ENCODE data around the gene CYFIP1.

The CYFIP1 gene

DNA sequence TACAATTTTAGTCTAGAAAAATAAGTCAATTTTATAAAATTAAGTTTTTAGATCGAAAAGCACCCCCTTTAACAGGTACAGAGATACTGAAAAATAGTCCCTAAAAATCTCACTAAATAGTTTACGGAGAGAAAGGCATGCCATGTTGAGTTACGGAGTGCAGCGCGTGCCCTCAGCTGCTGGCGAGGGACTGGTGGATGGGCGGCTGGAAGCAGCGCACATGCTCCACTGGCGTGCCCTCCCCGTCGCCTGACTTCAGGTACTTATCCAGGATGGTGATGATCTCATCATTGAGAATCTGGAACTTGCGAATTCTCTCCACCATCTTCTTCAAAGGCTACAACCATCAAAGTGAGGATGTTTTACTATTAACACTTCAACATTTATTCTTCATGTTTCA lies 110.3 kb downstream of the CYFIP1 start:
- no peak for DNase-seq (ENCODE audit: low spot score)

DNA sequence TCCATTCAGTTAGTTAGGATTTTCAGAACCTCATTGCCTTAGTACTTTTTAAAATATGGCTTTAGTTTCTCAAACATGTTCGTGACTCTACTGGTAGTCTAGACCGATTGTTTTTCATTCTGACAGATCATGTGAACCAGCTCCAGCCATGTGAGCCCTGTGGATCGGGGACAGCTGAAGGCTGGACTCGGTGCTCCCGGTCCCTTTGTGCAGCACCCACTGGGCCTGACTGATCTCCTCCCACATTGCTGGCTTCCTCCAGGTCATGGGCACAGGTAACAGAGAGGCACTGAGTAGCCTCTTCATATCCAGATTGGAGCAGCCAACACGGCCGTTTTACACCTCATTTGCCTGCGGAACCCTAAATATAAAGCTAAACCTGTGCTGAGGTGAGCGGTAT lies 111.2 kb downstream of the CYFIP1 start:
- DNase-seq (ENCODE audit: low spot score): no peak

DNA sequence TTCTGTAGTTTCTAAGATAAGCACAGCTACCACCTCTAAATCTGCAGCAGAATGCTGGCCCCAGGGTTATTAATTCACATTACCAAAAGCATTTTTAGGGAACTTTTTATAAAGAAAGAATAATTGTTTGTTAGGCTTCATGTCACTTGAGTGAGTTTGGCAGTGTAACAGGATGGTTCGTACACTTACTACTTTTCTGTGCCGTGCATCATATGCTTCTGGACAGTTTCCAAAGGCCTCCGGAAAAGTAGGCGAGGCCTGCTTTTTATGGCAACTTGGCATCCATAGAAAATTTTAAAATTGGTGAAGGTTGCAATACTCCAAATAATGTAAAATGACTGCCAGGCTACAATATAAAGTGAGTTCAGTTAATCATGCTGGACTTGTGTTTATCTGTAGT lies 111.7 kb downstream of the CYFIP1 start:
- peak; percentile 21 for DNase-seq (ENCODE audit: low spot score)

GRCh38 chr15:22867886-22868285 lies 112.3 kb downstream of the CYFIP1 start:
- DNase-seq (ENCODE audit: low spot score): no peak

GRCh38 chr15:22866079-22866478 lies 114.1 kb downstream of the CYFIP1 start:
- DNase-seq (ENCODE audit: low spot score): no peak

DNA sequence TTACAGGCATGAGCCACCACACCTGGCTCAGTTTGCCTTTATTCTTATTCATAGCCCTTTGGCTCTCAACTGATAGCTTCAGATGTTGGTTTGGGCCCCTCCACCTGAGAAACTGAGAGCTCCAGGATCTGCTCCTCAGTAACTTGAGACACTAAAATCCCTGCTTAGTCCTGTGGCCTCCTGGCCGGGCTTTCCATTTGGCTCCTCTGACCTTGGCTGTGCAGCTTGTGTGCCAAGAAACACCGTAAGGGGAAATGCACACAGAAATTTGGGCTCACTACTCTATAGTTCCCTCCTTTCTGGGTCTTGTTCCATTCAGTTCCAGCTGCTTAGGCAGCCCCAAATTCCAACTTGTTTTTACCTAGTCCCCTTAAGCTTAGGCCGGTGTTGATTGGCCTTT lies 116.8 kb downstream of the CYFIP1 start:
- DNase-seq (ENCODE audit: low spot score): no peak

DNA sequence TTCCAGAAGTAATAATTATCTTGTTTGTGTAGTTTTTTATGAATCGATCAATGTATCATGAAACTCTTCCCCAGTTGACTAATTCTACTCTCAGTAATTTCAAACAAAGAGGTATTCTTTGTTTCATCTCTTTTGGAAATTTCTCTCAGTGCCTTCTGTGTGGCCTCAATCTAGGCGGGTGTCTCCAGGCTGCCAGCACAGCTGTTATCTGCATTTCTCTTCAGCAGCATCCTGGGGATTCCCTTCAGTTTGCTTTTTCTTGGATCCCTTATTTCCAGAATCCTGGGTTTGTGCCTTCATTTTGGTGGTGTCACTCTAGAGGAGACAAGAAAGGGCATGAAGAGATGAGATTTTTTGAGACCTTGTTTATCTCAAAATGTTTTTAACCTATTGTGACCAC lies 119.0 kb downstream of the CYFIP1 start:
- peak; percentile 14 for DNase-seq (ENCODE audit: low spot score)

DNA sequence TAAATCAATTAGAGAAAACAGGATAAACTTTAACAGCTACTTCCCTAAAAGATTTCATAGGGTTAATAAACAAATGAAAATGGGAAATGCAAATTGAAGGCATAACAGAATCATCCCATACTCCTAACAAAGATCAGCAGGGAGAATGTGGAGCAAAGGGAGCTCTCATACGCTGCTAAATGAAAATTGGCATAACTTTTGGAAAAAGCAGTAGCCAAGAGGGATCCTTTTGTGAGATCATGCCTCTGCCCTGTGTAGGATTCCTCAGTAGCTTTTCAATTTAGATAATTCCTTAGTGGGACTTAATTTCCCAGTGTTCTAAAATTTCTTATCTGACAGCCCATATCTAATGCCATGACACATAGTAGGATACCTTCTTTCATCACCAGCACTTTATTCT lies 123.5 kb downstream of the CYFIP1 start:
- DNase-seq (ENCODE audit: low spot score): no peak

DNA sequence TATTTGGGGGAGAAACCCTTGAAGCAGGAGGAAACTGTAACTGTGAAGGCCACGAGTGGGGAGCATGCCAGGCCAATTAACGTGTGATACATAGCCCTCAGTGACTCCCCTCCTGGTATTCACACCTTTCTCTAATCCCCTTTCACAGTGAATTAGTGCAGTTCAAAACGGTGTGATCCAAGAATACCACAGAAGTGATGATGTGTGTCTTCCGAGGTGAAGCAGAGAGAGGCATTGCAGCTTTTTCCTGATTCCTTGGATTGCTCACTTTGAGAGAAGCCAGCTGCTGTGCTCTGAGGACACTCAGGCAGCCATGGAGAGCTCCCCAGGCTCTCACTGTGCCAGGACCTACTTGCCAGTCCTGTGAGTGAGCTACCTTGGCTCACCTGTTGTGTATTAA lies 124.4 kb downstream of the CYFIP1 start:
- DNase-seq (ENCODE audit: low spot score): no peak

- no peak for DNase-seq (ENCODE audit: low spot score)
Measured at GRCh38 chr15:22851513-22851912, 128.7 kb downstream of the CYFIP1 start.

- no peak for DNase-seq (ENCODE audit: low spot score)
Measured at GRCh38 chr15:22850055-22850454, 130.1 kb downstream of the CYFIP1 start.

DNA sequence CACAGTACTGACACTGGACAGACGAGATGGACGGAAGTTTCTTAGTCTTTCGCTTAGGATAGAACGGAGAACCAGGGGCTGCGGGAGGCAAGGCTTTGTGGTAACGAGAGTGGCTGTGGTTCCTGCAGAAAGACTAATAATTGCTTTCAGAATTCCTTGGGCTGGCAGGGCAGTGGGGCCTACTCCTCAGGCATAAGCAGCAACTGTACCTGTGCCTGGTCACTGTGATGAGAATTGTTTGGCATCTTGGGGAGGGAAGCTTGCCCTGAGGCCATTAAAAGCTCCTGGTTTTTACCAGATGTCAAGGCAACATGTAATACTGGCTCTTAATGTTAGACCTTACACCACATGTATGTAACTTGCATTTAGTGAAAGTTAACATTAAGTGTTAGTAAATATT lies 134.1 kb downstream of the CYFIP1 start:
- no peak for DNase-seq (ENCODE audit: low spot score)

DNA sequence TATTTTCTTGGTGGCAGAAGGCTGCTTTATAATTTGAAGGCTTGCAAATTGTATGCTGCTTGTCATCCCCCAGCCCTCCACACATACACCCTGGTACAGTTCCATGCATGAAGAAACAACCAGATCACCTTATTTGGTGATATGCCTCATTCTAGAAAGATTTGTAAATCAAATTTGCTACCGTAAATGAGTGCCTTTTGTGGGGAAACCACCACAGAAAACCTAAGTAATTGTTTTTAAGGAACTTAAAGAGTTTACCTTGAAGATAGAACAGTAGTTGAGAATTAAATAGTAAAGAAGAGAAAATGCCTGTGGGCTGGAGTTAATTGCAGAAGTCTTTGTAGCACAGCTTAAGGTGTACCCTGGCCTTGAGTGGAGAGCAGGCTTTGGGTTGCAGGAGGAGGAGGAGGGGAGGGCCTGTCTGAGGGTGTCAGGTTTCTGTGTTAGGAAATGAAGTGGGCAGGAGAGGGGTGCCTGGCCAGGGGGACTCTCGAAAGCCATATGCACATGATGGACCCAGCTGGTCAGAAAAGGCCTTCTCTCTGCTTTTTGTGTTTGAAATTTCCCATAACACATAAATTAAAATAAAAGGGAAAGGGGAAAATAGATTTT lies 134.8 kb downstream of the CYFIP1 start:
- DNase-seq (ENCODE audit: low spot score): no peak

DNA sequence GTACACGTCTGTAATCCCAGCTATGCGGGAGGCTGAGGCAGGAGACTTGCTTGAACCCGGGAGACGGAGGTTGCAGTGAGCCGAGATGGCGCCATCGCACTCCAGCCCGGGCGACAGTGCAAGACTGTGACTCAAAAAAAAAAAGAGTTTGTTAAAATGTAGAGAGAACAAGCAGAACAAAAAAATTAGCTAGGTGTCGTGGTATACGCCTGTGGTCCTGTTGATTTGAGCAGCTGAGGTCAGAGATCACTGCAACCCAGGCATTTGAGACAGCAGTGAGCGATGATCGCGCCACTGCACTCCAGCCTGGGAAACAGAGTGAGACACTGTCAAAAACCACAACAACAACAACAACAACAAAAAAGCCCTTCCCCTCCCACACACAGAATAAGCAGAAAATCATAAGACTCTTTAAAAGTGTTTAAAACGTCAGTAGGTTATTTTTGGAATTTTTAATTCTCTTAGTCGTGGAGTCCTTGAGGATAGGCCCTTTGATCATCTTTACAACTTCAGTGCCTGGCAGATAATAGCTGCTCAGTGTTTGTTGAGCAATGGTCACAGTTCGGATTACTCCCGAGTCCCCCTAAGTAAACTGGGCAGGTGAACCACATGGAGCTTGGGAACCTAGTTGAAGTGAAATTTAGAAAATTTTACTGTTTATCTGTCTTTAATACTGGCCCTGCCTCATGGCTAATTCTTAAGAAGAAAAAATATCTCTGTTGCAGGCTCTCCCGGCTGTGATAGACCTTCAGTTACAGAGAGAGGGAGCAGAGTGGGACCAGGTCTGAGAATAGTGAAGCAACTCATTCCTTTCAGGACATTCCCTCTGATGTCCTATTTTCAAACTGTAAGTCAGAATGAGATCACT lies 135.5 kb downstream of the CYFIP1 start:
- DNase-seq (ENCODE audit: low spot score): no peak

DNA sequence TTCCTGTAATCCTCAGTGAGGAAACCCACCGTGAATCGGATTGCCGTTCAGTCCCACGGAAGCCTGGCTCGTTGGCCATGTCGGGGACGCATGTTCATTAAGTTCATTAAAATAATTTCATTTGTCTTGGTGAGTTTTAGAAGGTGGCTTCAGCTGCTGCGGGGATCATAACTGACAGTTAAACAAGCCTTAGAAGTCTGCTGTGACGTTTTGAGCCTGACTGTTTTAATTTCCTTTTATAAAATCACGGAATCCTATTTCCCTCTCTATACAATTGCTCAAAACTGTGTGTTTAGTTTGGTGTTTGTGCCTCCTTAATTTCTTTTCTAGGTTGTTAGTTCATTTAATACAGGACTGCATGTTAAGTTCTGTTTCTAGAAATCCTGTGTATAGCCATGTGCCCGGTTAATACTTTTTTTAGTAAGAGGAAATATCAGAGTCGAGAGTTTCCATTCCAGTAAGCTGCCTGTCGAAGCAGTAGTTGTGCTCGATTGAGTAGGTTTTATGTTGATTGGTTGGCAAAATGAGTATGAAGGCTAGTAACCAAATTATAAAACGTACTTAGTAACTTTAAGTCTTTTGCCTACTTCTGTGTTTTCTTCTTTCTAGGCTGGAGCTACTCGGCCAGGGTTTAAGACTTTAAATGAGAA lies 141.0 kb downstream of the CYFIP1 start:
- peak; percentile 36 for DNase-seq (ENCODE audit: low spot score)

GRCh38 chr15:22838292-22839042 lies 141.7 kb downstream of the CYFIP1 start, which contains the start of gene NIPA2:
TSS of gene NIPA2 (plus strand) at chr15:22838666. CDS start at chr15:22851732, 13,066 bp downstream.
- peak; percentile 99 for DNase-seq (ENCODE audit: low spot score)

- DNase-seq (ENCODE audit: low spot score): no peak
Measured at GRCh38 chr15:22831473-22831872, 148.7 kb downstream of the CYFIP1 start.

DNA sequence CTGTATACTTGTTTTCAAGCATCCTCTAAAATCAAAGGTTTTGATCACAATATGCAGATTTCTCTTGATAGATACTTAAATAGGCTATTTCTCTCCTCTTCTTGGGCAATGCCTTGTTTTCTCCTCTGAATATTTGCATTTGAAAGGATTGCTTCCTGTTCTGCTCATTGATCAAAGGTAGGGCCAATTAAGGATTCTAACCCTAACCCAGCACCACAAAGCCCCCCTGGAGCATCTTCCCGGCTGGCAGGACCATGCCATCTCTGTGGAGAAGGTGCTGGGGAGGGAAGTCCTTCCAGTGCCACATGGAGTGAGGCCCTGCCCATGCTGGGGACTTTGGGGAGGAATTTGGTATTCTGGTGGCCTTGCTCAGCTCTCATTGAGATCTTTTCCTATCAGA lies 153.0 kb downstream of the CYFIP1 start:
- no peak for DNase-seq (ENCODE audit: low spot score)

GRCh38 chr15:22823495-22824128 lies 156.6 kb downstream of the CYFIP1 start:
- DNase-seq (ENCODE audit: low spot score): no peak

DNA sequence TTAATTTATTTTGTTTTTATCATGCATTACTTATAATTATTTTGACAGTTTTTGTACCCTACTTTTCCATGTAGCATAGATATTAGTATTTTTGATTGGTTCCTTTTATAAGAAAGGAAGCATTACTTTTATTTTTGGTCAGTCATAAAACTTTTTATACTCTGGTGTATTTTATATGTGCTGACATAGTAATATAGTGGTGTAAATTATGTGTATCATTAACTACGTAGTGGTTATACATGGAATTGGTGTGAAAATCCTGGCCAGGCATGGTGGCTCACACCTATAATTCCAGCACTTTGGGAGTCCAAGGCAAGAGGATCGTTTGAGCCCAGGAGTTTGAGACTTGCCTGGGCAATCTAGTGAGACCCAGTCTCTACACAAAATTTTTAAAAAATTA lies 160.5 kb downstream of the CYFIP1 start:
- no peak for DNase-seq (ENCODE audit: low spot score)
